HG03139 (cell line): Measurements from ENCODE around the gene ORAI1.
"Not testable (repeated sequence)": the region's sequence is repeated elsewhere in the genome, so short reads cannot be mapped to it uniquely, and the experiment has no call there.

Experiments used
- ATAC-seq: cut with Tn5 transposase; IDR thresholded peaks from one replicate; pipeline ENCODE4 v1.9.1; 2021; ENCODE audit not compliant: unreplicated experiment

Gene ORAI1

DNA sequence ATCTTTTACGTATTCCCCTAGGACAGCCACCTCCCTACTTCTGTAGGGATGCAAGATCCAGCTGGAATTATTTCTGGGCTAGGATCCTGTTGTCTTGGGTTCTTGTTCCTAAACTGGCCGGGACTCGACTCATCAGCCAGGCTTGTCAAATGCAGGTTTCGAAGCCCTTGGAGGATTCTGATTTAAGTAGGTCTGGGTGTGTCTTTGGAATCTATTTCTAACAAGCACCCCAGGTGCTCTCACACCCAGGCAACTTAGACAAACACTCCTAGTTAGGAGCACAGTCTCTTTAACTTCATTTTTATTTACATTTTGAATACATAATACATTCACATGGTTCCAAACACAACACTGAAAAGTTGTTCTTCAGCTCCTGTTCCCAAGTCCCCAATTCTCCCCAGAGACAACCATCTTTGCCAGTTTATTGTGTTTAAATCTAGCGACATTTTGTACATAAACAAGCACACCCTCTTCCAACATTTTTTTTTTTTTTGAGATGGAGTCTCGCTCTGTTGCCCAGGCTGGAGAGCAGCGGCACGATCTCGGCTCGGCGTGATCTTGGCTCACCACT is 22.2 kb downstream of the ORAI1 start:
- ATAC-seq: no peak

DNA sequence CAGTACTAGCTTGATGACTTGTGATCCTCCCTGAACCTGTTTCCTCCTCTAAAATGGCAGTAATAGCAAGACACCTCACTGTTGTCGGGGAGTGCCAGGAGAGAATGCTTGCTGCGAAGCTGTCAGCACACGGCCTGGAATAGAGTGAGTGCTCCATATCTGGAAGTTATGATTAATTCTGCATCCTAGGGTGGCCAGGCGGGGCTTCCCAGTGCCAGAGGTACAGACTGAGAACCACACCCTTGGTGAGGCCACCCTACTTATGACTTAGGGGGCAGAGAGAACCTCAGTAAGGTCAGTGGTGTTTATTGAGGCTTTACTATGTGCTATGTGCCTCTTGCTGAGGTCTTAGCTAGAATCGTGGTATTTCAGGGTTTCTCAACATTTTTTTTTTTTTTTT is 23.0 kb downstream of the ORAI1 start:
- ATAC-seq: no peak

- no peak for ATAC-seq
Observed at GRCh38 chr12:121649819-121650353, 23.6 kb downstream of the ORAI1 start.

DNA sequence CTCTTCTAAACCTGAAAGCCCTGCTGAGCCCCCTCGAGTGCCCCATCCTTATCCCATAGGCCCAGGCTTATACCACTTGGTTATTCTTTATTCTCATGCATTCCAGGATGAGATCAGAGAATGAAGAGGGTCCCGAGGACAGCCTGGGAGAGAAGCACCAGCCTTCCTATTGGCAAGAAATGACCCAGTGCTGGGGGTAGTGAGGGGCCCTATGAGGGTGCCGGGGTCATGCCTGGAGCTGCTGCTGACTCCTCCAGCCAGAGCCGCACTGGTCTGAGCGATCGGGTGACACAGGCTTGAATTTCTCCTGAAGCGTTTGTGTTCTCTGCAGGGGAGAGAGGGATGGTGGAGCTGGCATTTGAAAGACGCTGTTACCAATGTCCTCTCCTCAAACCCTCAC is 25.0 kb downstream of the ORAI1 start:
- no peak for ATAC-seq

DNA sequence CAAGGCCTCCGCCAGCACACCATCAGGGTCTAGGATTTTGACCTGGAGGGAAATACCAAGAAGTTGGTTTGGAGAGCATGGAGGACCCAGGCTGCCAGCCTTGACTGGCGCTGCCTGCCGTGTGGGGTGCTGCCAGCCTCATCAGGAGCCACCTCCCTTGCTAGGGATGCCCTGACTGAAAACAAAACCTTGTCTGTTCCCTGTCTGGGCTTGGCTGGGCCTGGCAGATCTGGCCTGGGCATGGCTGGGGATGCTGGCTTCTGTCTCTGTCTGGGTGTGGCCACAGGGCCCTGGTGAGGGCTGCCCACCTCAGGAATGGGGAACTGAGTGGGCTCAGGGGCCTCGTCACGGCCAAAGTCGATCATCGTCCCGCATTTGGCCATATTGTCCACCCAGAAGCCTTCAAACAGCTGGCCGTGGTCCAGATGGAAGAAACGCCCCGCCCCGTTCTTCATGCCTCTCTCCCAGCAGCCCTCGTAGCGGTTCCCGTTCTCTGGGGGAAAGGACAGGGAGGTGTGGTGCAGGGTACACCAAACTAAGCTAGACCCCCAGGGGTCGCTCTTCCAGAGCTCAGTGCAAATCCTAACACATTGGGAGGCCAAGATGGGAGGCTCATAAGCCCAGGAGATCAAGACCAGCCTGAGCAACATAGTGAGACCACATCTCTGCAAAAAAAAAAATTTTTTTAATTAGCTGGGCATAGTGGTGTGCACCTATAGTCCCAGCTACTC is 26.6 kb downstream of the ORAI1 start:
- no peak for ATAC-seq

- ATAC-seq: no peak
Observed at GRCh38 chr12:121653999-121654398, 27.7 kb downstream of the ORAI1 start.

GRCh38 chr12:121656122-121656521 is 29.8 kb downstream of the ORAI1 start:
- ATAC-seq: no peak

GRCh38 chr12:121657305-121658008 is 31.1 kb downstream of the ORAI1 start:
- ATAC-seq: no peak

DNA sequence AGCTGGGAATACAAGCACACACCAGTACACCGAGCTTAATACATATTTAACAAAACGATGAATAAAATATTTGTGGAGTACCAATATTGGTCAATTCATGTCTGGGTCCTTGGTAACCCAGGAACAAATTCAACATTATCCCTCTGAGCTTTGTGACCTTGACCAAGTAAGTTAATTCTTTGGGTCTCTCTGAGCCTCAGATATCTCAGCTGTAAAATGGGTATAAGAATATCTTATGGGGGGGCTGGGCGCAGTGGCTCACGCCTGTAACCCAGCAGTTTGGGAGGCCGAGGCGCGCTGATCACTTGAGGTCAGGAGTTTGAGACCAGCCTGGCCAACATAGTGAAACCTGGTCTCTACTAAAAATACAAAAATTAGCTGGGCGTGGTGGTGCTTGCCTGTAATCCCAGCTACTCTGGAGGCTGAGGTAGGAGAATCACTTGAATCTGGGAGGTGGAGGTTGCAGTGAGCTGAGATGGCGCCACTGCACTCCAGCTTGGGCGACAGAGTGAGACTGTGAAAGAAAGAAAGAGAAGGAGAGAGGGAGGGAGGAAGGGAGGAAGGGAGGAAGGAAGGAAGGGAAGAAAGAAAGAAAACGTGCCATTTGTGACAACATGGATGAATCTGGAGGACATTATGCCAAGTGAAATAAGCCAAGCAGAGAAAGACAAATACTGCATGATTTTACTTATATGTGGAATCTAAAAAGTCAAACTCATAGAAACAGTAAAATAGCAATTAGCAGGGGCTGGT is 35.2 kb downstream of the ORAI1 start:
- not testable (repeated sequence) for ATAC-seq

DNA sequence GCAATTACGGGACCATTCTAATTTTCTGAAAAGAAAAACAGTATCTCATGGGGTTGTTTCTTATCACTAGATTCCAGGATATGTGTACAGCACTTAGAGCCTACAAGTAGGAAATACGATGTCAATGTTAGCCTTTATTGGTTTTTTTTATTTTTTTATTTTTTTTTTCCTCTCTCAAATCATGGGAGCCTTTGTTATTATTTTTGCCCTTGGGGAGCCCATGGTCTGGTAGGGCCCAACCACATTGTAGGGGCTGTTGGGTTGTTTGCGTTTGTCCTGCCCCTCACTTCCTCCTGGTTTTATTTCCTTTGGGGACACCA is 37.2 kb downstream of the ORAI1 start:
- ATAC-seq: no peak

- ATAC-seq: not testable (repeated sequence)
Observed at GRCh38 chr12:121666829-121667228, 40.5 kb downstream of the ORAI1 start.

- ATAC-seq: no peak
Observed at GRCh38 chr12:121668750-121669520, 42.6 kb downstream of the ORAI1 start.

DNA sequence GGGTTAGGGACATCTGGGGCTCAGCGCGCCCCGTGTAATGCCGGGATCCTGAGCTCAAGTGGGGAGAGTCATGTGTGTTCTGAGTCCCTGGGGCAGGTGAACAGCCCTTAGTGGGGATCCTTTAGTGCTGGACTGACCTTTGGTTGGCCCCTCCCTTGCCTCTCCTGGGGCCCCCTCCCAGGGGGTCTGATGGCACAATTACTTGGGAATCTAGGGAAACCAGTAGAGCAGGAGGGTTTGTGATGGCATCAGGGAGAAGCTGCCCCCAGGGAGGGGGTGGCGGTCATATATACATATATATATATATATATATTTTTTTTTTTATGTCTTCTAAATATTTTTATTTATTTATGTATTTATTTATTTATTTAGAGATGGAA is 43.2 kb downstream of the ORAI1 start, which contains the start of gene MORN3:
Gene MORN3, minus strand, starts transcription at position 134 of the 380 bp plus-strand sequence. CDS start 171 bp downstream, outside the sequence.
- ATAC-seq: no peak

DNA sequence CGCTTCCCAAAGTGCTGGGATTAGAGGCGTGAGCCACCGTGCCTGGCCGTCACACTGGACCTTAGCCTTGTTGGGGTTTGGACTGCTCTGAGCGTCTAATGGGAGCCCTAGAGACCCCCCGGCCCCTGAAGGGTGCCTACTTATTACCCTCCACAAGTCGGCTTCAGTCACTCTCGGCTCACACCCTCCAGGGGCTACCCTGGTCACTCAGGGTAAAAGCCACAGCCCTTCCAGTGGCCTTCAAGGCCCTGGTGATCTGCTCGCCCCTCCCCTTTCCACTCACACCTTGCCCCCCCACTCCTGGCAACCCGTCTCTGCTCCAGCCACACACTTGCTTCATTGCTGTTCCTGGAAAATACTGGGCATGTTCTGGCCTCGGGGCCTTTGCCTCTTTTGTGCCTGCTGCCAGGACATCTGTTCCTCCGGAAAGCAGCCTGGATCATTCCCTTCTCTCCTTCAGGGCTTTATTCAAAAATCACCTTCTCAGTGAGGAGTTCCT is 46.7 kb downstream of the ORAI1 start:
- no peak for ATAC-seq

DNA sequence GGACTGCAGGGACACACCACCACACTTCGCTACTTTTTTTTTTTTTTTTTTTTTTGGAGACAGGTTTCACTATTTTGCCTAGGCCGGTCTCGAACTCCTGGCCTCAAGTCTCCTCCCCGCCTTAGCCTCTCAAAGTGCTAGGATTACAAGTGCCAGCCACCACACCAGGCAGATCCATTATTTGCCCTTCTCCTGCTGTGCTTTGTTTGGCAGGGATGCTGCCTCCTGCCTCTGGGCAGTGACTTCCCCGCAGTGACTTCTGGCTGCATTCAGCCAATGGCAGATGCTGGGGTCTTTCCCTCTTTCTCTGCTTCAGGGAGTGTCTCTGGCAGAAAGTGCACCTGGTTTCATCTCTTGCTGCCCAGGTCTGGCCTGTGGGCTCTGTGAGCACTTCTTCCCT is 49.9 kb downstream of the ORAI1 start:
- ATAC-seq: no peak

DNA sequence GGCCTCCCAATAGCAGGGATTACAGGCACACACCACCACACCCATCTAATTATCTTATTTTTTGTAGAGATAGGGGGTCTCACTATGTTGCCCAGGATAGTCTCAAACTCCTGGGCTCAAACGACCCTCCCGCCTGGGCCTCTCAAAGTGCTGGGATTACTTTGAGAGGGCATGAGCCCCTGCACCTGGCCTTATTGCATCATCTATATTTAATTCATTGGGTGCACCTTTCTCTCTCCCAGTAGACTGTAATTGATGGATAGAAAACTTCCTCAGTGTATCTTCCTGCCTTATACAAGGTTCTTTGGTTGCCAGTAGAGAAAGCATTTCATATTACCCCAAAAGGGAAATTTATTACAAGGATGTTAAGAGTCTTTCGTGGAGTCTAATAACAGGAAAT is 52.0 kb downstream of the ORAI1 start:
- ATAC-seq: no peak

GRCh38 chr12:121678716-121679300 is 52.5 kb downstream of the ORAI1 start:
- ATAC-seq: no peak

DNA sequence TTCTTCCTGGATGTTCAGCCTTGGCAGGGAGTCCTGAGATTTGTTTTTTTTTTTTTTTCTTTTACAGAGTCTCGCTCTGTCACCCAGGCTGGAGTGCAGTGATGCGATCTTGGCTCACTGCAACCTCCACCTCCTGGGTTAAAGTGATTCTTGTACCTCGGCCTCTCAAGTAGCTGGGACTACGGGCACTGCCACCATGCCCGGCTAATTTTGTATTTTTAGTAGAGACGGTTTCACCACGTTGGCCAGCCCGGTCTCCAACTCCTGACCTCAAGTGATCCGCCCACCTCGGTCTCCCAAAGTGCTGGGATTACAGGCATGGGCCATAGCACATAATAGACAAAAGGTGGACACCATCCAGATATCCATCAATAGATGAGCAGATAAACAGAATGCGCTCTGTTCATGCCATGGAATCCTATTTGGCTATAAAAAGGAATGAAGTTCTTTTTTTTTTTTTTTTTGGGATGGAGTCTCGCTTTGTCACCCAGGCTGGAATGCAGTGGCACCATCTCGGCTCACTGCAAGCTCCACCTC is 53.4 kb downstream of the ORAI1 start:
- not testable (repeated sequence) for ATAC-seq

GRCh38 chr12:121688966-121689365 is 62.6 kb downstream of the ORAI1 start:
- ATAC-seq: no peak

- ATAC-seq: no peak
Observed at GRCh38 chr12:121689430-121689829, 63.1 kb downstream of the ORAI1 start.
